Esophagus muscularis mucosa (tissue), 3 donors: Measurements from ENCODE around the gene WDR75.

ENCODE experiments used
- POLR2A ChIP-seq: fragments of 450-650 bp; IDR thresholded peaks from one replicate; pipeline ENCODE4 v1.6.1; 2017; ENCODE audit warnings: antibody characterized with exemption, moderate library complexity, mild to moderate bottlenecking, low read depth
- POLR2AphosphoS5 ChIP-seq, 2 donors: sonication (generic); formaldehyde crosslinking; IDR thresholded peaks; one replicate each; pipeline ENCODE4 v1.6.1; 2017; ENCODE audit warnings: antibody characterized with exemption in 2 of 2
- TF ChIP-seq, protein P1 (sequence below), 3 experiments: fragments of 200-600 bp in 2 of 3; fragments of 450-650 bp in 1 of 3; sonication (generic) in 2 of 3; IDR thresholded peaks; one replicate each; pipeline ENCODE4 v1.5.1; 2017 to 2019; ENCODE audit warnings: antibody characterized with exemption in 3 of 3, mild to moderate bottlenecking in 2 of 3, moderate library complexity in 1 of 3

DNA sequence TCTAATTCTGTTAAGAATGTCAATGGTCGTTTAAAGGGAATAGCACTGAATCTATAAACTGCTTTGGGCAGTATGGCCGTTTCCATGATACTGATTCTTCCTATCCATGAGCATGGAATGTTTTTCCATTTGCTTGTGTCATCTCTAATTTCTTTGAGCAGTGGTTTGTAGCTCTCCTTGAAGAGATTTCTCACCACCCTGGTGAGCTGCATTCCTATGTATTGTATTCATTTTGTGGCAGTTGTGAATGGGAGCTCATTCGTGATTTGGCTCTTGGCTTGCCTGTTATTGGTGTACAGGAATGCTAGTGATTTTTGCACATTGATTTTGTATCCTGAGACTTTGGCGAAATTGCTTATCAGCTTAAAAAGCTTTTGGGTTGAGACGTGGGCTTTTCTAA lies 38.3 kb upstream of the WDR75 start:
- TF ChIP-seq, protein P1, sequence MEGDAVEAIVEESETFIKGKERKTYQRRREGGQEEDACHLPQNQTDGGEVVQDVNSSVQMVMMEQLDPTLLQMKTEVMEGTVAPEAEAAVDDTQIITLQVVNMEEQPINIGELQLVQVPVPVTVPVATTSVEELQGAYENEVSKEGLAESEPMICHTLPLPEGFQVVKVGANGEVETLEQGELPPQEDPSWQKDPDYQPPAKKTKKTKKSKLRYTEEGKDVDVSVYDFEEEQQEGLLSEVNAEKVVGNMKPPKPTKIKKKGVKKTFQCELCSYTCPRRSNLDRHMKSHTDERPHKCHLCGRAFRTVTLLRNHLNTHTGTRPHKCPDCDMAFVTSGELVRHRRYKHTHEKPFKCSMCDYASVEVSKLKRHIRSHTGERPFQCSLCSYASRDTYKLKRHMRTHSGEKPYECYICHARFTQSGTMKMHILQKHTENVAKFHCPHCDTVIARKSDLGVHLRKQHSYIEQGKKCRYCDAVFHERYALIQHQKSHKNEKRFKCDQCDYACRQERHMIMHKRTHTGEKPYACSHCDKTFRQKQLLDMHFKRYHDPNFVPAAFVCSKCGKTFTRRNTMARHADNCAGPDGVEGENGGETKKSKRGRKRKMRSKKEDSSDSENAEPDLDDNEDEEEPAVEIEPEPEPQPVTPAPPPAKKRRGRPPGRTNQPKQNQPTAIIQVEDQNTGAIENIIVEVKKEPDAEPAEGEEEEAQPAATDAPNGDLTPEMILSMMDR (IDR thresholded peaks at IDR 0.05): no peak
- TF ChIP-seq POLR2AphosphoS5 (IDR thresholded peaks at IDR 0.05) (no peak), POLR2A (no peak)
